Measurements from ENCODE around the gene PHKA2.

The PHKA2 gene

GRCh38 chrX:18956303-18957032 lies 27.4 kb downstream of the PHKA2 start:
- POLR2A ChIA-PET, result no interaction called here
- DNase-seq (ENCODE audit: extremely low spot score), result no peak
- CTCF ChIA-PET, result no interaction called here
- TF ChIP-seq CTCF (IDR thresholded peaks at IDR 0.05; ENCODE audit: control extremely low read depth, extremely low read depth, low read depth, missing control alignments), result no peak

- ChIA-PET POLR2A (no interaction called here), CTCF (no interaction called here)
- DNase-seq (ENCODE audit: extremely low spot score), result no peak
- no peak for TF ChIP-seq CTCF (IDR thresholded peaks at IDR 0.05; ENCODE audit: control extremely low read depth, extremely low read depth, low read depth, missing control alignments)
Observed at GRCh38 chrX:18955676-18956075, 28.2 kb downstream of the PHKA2 start.

GRCh38 chrX:18951032-18951431 lies 32.9 kb downstream of the PHKA2 start:
- POLR2A ChIA-PET, result no interaction called here
- no peak for TF ChIP-seq CTCF (IDR thresholded peaks at IDR 0.05; ENCODE audit: control extremely low read depth, extremely low read depth, low read depth, missing control alignments)
- DNase-seq (ENCODE audit: extremely low spot score), result no peak
- CTCF ChIA-PET, result no interaction called here

GRCh38 chrX:18949944-18950301 lies 34.0 kb downstream of the PHKA2 start:
- DNase-seq (ENCODE audit: extremely low spot score), result no peak
- ChIA-PET CTCF (no interaction called here), POLR2A (no interaction called here)
- TF ChIP-seq CTCF (IDR thresholded peaks at IDR 0.05; ENCODE audit: control extremely low read depth, extremely low read depth, low read depth, missing control alignments), result no peak

GRCh38 chrX:18949291-18949943 lies 34.5 kb downstream of the PHKA2 start:
- TF ChIP-seq CTCF (IDR thresholded peaks at IDR 0.05; ENCODE audit: control extremely low read depth, extremely low read depth, low read depth, missing control alignments), result no peak
- POLR2A ChIA-PET, result no interaction called here
- CTCF ChIA-PET, result no interaction called here
- no peak for DNase-seq (ENCODE audit: extremely low spot score)

GRCh38 chrX:18946611-18947010 lies 37.3 kb downstream of the PHKA2 start:
- ChIA-PET CTCF (no interaction called here), POLR2A (no interaction called here)
- DNase-seq (ENCODE audit: extremely low spot score), result no peak
- no peak for TF ChIP-seq CTCF (IDR thresholded peaks at IDR 0.05; ENCODE audit: control extremely low read depth, extremely low read depth, low read depth, missing control alignments)

Data from GM10248 (cell line).